GM19328 (cell line): ENCODE results near the gene LBHD2.

Experiments
- ATAC-seq: cut with Tn5 transposase; IDR thresholded peaks from one replicate; pipeline ENCODE4 v1.9.1; 2021; ENCODE audit warnings: mild to moderate bottlenecking, moderate library complexity; ENCODE audit not compliant: unreplicated experiment

Gene LBHD2

DNA sequence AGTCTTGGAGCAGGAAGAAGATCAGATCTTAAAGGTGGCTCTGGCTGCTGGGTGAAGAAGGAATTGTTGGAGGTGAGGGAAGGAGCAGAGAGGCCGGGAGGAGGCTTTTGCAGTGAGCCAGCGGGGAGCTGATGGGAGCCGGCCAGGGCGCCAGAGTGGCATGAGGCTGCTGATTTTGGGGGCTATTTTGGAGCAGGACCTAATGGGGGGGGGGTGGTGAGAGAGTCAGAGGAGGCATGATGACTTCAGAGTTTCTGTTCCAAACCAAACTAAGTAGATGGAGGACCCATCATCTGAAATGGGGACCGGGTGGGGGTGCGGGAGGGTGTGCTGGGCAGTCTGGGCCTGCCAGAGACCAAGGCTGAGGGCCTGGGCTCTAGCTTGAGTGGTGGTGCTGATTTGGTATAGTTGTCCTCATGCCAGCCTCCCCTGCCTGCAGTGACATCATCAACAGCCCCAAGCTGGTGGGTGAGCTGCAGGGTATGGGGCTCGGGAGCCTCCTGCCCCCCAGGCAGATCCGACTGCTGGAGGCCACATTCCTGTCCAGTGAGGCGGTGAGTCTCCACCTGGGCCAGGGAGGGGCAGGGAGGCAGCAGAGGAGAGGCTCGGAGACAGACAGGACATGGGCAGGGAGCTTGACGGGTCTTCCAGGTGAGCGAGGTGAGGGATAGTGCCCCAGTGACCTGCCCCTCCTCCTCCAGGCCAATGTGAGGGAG is 45.4 kb downstream of the LBHD2 start:
- ATAC-seq, result no peak

GRCh38 chr14:103130017-103130764 is 46.2 kb downstream of the LBHD2 start:
- ATAC-seq, result no peak

DNA sequence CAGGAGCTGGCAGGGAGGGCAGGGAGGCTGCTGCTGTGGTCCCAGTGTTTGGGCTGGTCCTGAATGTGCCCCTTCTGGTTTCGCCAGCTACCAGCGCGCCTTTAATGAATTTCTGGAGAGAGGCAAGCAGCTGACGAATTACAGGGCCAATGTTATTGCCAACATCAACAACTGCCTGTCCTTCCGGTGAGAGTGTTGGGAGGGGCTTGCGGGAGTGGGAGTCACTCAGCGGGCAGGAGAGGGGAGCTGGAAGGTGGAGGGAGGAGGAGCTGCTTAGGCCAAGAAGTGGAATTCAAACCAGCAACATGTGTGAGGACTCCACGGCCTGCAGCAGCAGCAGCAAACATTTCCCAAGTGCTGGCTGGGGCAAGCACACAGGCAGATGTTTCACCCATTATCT is 47.0 kb downstream of the LBHD2 start:
- no peak for ATAC-seq

DNA sequence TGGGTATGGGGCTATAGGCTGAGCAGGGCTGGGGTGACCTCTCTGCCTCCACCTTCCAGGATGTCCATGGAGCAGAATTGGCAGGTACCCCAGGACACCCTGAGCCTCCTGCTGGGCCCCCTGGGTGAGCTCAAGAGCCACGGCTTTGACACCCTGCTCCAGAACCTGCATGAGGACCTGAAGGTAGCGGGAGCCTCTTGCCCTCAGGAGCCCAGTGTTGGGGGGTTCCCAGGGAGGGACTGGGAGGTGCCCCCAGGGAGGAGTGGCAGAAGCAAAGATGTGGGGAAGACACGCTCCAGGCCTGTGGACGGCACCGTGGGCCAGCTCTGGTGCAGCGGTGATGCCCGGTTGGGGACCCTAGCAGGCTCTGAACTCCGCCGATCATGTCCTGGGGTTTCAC is 47.6 kb downstream of the LBHD2 start:
- no peak for ATAC-seq

GRCh38 chr14:103132381-103133209 is 48.6 kb downstream of the LBHD2 start:
- ATAC-seq, result no peak

DNA sequence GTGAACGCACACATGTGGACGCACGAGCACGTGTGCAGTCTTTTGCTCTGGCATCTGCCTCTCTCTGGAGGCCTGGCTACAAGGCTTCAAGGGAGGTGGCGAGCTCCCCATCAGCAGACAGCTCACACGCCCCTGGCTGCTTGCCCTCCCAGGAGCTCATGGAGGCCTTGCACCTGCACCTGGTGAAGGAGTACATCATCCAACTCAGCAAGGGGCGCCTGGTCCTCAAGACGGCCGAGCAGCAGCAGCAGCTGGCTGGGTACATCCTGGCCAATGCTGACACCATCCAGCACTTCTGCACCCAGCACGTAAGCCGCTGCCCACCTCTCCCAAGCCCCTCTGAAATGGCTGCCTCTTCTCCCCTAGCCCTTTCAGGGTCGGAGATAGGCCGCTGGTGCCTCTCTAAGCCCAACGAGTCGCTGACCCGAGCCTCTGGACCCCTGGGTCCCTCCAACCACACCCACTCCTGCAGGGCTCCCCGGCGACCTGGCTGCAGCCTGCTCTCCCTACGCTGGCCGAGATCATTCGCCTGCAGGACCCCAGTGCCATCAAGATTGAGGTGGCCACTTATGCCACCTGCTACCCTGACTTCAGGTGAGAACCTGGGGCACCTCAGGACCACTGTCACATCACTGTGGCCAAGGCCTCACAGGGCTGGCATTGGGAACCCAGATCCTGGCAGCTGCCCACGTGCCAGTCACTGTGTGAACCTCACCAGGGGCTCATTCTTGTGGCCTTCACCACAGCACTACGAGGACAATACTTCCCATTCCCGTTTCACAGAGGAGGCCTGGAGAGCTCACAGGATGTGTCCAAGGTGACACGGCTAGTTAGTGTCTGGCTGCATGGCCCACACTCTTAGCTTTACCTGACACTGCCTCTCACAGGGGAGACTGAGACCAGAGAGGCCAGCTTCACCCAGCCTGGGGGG is 49.5 kb downstream of the LBHD2 start:
- ATAC-seq, result no peak

DNA sequence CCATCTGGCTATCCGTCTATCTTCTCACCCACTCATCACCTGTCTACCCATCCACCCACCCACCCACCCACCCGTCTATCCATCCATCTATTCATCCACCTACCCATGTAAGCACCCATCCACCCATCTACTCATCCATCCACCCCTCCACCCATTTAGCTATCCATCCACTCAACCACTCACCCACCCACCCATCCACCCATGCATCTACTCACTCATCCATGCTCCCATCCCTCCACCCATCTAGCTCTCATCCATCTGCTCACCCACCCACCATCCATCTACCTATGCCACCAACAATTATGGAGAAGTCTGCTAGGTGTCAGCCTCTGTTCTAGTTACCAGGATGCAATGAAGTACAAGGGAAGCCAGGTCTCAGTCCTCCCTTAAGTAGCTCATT is 50.4 kb downstream of the LBHD2 start:
- no peak for ATAC-seq

GRCh38 chr14:103134919-103135318 is 50.9 kb downstream of the LBHD2 start:
- ATAC-seq, result no peak

GRCh38 chr14:103135333-103136260 is 51.6 kb downstream of the LBHD2 start:
- ATAC-seq, result no peak

DNA sequence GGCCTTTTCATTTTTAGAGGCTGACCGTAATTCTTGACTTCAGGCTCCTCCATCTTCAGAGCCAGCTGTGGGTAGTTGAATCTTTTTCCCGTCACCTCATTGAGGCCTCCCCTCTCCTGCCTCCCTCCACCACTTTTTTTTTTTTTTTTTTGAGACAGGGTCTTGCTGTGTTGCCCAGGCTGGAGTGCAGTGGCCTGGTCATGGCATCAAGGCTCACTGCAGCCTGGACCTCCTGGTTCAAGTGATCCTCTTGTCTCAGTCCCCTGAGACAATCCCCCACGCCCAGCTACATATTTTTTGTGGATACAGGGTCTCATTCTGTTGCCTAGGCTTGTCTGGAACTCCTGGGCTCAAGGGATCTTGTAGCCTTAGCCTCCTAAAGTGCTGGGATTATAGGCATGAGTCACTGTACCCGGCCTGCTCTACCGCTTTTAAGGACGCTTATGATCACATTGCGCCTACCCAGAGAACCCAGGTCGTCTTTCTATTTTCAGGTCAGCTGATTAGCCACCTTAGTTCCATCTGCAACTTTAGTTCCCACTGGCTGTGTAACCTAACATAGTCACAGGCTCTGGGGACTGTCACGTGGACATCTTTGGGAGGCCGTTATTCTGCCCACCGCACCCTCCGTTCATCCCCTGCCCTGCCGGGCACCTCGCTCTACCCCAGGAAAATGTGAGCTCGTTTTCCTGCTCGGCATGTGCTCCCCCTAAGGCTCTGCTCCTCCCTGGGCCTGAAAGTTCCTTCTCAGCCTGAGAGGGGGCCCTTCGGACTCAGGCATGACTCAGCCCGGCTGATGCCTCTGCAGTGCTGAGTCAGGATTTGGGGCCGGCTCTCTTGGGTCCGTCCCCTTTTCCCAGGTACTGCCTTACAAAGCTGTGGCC is 52.6 kb downstream of the LBHD2 start:
- no peak for ATAC-seq

- no peak for ATAC-seq
Measured at GRCh38 chr14:103137689-103138300, 53.8 kb downstream of the LBHD2 start.

DNA sequence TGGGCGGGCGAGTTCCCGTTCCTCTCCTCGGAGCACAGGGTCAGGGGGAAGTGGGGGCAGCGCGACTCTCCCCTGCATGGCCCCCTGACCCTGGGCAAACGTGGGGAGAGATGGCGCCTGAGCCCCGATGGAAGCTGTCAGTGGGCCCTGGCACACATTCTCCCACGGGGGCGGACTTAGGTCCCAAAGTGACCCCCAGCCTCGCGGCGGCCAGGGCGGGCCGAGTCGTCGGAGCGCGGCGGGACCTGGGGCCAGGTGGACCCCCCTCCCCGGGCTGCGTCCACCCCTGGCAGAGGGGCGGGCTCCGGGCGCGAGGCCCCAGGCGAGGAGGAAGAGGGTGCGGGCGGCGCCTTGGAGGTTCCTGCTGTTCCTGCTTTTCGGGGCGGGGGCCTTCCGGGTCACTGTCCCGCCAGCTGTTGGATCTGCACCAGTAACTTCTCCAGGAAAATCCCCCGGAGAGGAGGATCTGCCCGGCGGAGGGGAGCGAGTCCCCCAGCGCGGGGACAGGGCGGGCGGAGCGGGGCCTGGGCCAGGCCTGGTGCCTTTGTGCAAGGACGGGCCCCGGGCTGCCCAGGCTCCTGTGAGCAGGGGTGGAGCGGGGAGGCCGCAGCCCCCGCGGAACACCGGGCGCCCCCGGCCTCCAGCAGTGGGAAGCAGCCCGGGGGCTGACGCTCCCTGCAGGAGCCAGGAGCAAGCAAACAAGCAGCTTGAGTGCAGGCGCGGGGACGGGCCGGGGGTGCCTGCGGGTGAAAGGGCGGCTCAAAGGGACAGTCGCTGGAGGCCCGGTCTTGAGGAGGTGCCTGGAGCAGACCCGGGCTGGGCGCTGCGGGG is 54.5 kb downstream of the LBHD2 start:
- ATAC-seq, result no peak

DNA sequence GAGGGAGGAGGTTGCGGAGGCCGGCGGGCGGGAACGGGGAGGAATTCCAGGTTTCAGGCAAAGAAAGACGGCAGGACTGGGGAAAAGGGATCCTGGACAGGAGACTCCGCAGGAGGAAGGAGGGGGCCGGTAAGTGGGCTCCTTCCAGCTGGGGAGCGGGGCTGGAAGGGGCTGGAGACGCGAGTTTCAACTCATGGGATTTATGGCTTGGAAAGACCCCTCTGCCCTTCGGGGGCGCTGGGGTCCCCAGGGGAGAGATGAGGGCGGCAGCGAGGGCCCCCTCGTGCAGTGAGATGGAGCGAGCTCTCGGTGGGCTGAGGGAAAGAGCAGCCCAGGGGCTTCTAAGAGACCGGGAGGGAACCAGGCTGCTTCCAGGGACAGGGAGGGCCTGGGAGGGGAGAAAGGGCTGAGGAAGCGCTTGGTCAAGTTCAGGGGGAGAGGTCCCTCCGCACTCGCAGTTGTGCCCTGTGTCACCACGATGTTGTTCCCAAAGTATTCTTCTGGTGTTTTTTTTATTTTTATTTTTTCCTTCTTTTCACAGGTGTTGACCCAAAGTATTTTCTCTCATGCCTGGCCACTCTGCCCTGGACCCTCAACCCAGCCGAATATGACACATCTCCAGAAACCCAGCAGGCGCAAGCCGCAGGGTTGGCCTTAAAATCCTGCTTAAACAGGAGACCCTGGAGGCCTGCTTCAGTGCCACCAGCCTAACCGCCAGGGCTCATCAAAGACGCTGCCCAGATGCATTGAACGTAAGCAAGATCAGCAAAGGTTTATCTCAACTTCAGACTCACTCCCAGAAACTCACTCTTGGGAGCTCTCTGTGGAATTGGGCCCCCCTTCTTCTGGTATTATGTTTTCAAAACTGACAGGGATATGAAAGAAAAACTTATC is 55.4 kb downstream of the LBHD2 start:
- ATAC-seq, result no peak
